ENCODE results near the gene CPS1. TPM values are rescaled to one million over a fixed set of nuclear protein-coding genes. Genes with fewer than 3 reads are reported as not detected.

The CPS1 gene
- total and polyA plus RNA-seq, 2 of the 4 experiments (the other 2 are of a cell fraction): 5.4 to 20.1 TPM

- H3K23ac ChIP-seq (ENCODE audit: low read depth, low read length): no peak overlapping the region
- dilution Hi-C loops (cut with HindIII; ENCODE audit: low sequenced_read_pairs, unreplicated experiment): no loop called here
- H3K27ac ChIP-seq (ENCODE audit: insufficient read depth, low read length): no peak overlapping the region
- no peaks in the 10 kb centered on the region for H4K20me1 ChIP-seq (ENCODE audit: insufficient read depth, low read length)
- H3K9me3 ChIP-seq (ENCODE audit: control insufficient read depth, insufficient read depth, low read length): no peaks in the 10 kb centered on the region
- H2AK9ac ChIP-seq (replicated peaks; ENCODE audit: low read depth, low read length, poor library complexity): no peak overlapping the region
- no peaks in the 10 kb centered on the region for H3K36me3 ChIP-seq (ENCODE audit: control insufficient read depth, insufficient read depth, low read length)
- in situ Hi-C loops (cut with MboI; ENCODE audit: low sequenced_read_pairs): no loop called here
- no peak overlapping the region for H2AK5ac ChIP-seq (ENCODE audit: low read depth, low read length)
- H3K4ac ChIP-seq (ENCODE audit: low read depth, low read length): no peak overlapping the region
- no peak overlapping the region for H3K4me3 ChIP-seq (ENCODE audit: insufficient read depth, low read depth, low read length)
- no peaks in the 10 kb centered on the region for H3K9me1 ChIP-seq (ENCODE audit: insufficient read depth, low read length)
- TF ChIP-seq FOS (IDR thresholded peaks at IDR 0.05; ENCODE audit: low read depth, low read length) (no peak), SMC3 (IDR thresholded peaks at IDR 0.05; ENCODE audit: low read depth, low read length) (no peak), USF2 (IDR thresholded peaks at IDR 0.05; ENCODE audit: low read depth, low read length) (no peak), MAZ (IDR thresholded peaks at IDR 0.05; ENCODE audit: borderline replicate concordance, low read depth, low read length) (no peak), CHD1 (IDR thresholded peaks at IDR 0.05; ENCODE audit: low read depth, low read length) (no peak), RAD21 (IDR thresholded peaks at IDR 0.05; ENCODE audit: low read length) (no peak), RFX5 (IDR thresholded peaks at IDR 0.05; ENCODE audit: low read depth, low read length) (no peak), CTCF (conservative IDR thresholded peaks at IDR 0.05; ENCODE audit: low read depth, low read length) (no peak), POLR2A (IDR thresholded peaks at IDR 0.05; ENCODE audit: low read depth, low read length) (no peak), BHLHE40 (IDR thresholded peaks at IDR 0.05; ENCODE audit: low read depth, low read length) (no peak), RCOR1 (IDR thresholded peaks at IDR 0.05; ENCODE audit: insufficient replicate concordance, low read length) (no peak)
- H2BK20ac ChIP-seq (ENCODE audit: low read depth, low read length): no peak overlapping the region
- no peaks in the 10 kb centered on the region for H3K4me1 ChIP-seq (ENCODE audit: control insufficient read depth, insufficient read depth, low read length)
- H3K18ac ChIP-seq (ENCODE audit: low read depth, low read length): no peak overlapping the region
- H3K27me3 ChIP-seq (ENCODE audit: control insufficient read depth, insufficient read depth, low read length): no peaks in the 10 kb centered on the region
- H3K9ac ChIP-seq (ENCODE audit: low read depth, low read length): no peak overlapping the region
- H3K14ac ChIP-seq (replicated peaks; ENCODE audit: low read depth, low read length): no peak overlapping the region
- no peak overlapping the region for H4K8ac ChIP-seq (ENCODE audit: low read depth in 2 of 2, low read length in 2 of 2)
- no peak overlapping the region for H2AFZ ChIP-seq (replicated peaks; ENCODE audit: low read length, poor library complexity)
- intact Hi-C loops (cut with micrococcal nuclease): no loop called here
- H2BK120ac ChIP-seq (ENCODE audit: low read depth, low read length): no peak overlapping the region
- no peak overlapping the region for H3K4me2 ChIP-seq (ENCODE audit: low read depth, low read length)
- ChIA-PET POLR2A (ENCODE audit: unreplicated experiment) (no interaction called here), CTCF (no interaction called here)
- H4K5ac ChIP-seq (ENCODE audit: low read depth, low read length): no peak overlapping the region
- no peak overlapping the region for H2BK5ac ChIP-seq (ENCODE audit: low read depth, low read length, poor library complexity, severe bottlenecking)
- H4K91ac ChIP-seq (ENCODE audit: insufficient read depth, low read depth, low read length): no peak overlapping the region
- H3K79me1 ChIP-seq (ENCODE audit: low read depth in 1 of 2, low read length in 2 of 2): no peaks in the 10 kb centered on the region
- BruUV-seq (replicated peaks): no TSS peak
- no peak overlapping the region for H2BK15ac ChIP-seq (ENCODE audit: low read depth, low read length)
- DNase-seq (no peak), ATAC-seq (ENCODE audit: low read depth) (no peak)
- H3K56ac ChIP-seq (ENCODE audit: extremely low read depth, insufficient read depth, low read length): no peak overlapping the region
These were observed 171.2 kb downstream of the CPS1 start for GRCh38 chr2:210727549-210727948.

Measured in IMR-90 (cell line).